HG03280 (cell line): Measurements from ENCODE around the gene FAP.

Experiments
- ATAC-seq: cut with Tn5 transposase; IDR thresholded peaks from one replicate; pipeline ENCODE4 v1.9.1; 2021; ENCODE audit warnings: mild to moderate bottlenecking, moderate library complexity; ENCODE audit not compliant: unreplicated experiment

The FAP gene, protein sequence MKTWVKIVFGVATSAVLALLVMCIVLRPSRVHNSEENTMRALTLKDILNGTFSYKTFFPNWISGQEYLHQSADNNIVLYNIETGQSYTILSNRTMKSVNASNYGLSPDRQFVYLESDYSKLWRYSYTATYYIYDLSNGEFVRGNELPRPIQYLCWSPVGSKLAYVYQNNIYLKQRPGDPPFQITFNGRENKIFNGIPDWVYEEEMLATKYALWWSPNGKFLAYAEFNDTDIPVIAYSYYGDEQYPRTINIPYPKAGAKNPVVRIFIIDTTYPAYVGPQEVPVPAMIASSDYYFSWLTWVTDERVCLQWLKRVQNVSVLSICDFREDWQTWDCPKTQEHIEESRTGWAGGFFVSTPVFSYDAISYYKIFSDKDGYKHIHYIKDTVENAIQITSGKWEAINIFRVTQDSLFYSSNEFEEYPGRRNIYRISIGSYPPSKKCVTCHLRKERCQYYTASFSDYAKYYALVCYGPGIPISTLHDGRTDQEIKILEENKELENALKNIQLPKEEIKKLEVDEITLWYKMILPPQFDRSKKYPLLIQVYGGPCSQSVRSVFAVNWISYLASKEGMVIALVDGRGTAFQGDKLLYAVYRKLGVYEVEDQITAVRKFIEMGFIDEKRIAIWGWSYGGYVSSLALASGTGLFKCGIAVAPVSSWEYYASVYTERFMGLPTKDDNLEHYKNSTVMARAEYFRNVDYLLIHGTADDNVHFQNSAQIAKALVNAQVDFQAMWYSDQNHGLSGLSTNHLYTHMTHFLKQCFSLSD

GRCh38 chr2:162243294-162243693 is at the start of gene FAP:
Gene FAP (minus strand): TSS chr2:162243445. CDS start chr2:162243327, 118 bp downstream.
- ATAC-seq: no peak

DNA sequence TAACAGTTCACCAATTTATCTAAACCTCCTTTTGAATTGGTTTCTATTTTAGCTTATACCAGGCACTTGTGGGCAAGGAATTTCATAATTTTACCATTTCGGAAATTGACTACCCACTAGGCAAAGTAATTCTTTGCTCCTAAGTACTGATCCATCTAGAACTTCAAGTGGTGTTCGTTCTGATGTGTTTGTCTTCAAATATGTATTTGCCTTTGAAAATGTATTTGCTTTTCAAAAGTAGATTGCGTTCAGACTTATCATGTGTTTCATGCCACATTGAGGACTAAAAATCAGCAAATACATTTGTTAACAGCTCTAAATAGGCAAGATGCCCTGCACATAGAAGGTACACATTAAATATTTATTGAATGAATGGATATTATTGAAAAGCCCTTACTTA is 48.5 kb upstream of the FAP start:
- ATAC-seq: no peak

DNA sequence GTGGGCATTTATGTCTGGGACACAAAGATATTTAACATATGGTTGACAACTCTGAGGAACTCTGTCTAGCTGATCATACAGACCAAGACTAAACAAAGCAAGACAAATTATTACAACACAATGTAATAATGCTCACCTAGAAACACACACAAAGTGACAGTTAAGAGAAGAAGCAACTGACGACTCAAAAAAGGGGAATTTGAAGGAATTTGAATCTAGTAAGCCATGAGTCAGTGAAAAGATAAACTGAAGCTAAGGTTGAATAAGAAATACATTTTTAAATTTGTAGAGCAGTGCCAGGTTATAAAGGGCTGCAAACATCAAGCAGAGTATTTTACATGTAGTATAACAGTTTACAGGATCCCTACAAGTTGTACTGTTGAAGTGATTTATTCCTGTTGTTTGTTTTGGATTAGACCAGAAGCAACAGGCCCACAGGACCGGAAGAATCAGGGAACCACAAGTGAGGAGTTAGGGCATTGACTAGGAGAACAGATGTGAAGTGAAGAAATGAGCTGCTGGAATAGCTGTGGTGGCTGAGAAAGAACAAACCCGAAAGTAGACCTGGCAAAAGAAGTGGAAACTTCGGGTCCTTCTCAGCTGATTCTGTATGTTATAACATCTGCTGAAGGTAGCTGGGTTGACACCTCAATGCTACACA is 39.6 kb upstream of the FAP start:
- no peak for ATAC-seq

GRCh38 chr2:162280654-162281053 is 37.4 kb upstream of the FAP start:
- no peak for ATAC-seq

DNA sequence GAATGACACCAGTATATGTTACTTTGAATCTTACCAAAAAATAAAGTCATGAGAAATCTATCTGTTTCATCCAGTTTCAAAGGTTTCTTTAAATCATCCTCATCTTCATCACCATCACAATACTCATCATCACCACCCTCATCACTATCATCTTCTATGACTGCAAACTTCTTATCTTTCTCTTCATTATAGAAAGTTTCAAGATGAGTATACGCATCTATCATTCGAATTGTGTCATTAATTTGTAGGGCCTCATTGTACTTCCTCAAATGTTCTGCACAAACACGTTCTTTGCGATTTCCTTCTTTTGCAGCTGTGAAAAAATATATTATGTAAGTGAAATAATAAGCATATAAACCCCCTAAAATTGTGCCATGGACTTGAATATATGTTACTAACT is 34.1 kb upstream of the FAP start:
- no peak for ATAC-seq

- ATAC-seq: no peak
Measured at GRCh38 chr2:162267996-162268395, 24.8 kb upstream of the FAP start.

- ATAC-seq: no peak
Measured at GRCh38 chr2:162267496-162267895, 24.3 kb upstream of the FAP start.

DNA sequence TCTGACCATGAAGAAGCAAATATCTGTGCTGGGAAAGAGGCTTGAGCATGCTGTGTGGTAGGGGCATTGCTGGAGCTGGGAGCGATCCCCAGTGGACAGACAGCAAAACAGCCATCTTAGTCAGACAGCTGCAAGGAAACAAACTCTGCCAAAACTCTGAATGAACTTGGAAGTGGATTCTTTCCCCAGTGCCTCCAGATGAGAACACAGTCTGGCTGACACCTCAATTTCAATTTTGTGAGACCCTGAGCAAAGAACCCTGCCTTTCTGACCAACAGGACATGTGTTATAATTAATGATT is 23.2 kb upstream of the FAP start:
- ATAC-seq: no peak

GRCh38 chr2:162265666-162266459 is 22.6 kb upstream of the FAP start:
- ATAC-seq: no peak

DNA sequence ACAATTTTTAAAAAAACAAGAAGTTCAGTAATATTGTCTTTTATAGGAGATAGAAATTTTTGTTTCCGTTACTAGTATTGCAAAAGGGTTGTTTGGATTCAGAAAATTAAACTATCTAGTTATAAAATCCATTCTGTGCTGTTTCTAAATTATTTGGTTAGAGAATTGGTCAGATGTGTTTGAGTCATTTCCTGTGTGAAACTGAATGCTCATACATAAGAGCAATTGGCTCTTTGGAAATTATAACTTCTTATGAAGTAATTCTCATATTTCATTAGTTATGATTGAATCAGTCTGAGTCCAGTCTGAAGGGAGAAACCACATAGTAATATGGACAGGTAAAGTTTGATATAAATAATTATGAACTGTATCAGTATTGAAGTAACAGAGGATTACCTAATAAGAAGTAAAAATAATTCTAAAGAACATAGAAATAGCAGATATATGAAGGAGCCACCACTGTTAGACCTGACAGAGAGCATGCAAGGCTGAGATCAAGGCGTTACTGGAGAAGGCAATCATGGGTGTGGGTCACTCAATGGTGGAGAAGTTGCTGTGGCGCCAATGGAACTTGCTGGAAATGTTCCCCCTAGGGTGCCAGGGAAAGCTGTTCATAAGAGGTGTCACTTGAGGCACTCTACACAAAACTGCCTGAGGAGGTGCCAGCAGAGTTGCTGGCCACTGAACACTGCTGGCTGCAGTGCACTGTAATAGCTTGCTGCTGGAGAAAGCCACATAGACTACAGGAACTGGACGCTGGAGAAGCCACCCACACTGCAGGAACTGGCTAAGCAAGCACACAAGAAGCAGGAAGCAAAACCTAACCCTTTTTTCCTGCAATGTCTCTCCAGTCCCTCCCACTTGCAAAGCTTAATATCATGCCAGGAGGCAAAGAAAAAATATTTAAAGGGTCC is 18.0 kb upstream of the FAP start:
- no peak for ATAC-seq

- ATAC-seq: no peak
Measured at GRCh38 chr2:162258686-162259085, 15.4 kb upstream of the FAP start.

GRCh38 chr2:162258169-162258568 is 14.9 kb upstream of the FAP start:
- no peak for ATAC-seq

- no peak for ATAC-seq
Measured at GRCh38 chr2:162257425-162257824, 14.2 kb upstream of the FAP start.

DNA sequence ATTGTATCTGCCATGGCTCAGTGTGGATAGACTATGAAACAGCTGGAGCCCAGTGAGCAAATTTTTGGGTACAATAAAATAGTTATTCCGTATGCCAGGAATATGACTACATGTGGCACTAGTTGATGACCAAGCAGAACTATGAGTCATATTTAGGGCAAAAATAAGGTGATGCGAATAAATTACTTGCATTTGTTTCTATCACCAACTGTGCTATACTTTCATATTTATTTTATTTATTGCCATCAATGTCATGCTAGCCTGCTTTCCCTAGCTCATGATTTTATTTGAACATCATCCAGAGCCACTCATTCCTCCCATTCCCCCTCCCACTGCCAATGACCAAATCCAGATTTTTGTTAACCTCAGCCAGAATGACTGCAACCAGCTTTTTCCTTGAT is 13.3 kb upstream of the FAP start:
- ATAC-seq: no peak

GRCh38 chr2:162254236-162254871 is 11.1 kb upstream of the FAP start:
- ATAC-seq: no peak

DNA sequence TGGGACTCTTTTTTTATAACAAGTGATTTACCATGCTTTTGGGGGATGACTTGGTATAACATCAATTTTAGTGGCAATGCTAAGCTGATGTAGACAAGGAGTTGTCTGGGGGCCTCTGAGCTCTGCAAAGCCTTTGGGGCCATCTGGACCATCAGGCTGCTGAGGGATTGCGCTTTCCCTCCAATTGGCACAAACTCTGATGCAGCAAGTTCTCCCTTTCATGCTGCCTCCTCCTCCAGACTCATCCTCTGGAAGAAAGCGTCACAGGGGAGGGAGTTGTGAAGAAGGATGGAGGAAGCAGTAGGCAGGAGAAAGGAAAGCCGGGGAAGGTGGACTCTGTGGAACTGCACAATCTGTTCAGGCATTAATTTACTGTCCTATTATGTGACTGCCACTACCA is 10.2 kb upstream of the FAP start:
- no peak for ATAC-seq

GRCh38 chr2:162252153-162252552 is 8.9 kb upstream of the FAP start:
- ATAC-seq: no peak

GRCh38 chr2:162245781-162246180 is 2.5 kb upstream of the FAP start:
- ATAC-seq: no peak

GRCh38 chr2:162245061-162245460 is 1.8 kb upstream of the FAP start:
- ATAC-seq: no peak
